ENCODE results near the gene CEP126.

DNA sequence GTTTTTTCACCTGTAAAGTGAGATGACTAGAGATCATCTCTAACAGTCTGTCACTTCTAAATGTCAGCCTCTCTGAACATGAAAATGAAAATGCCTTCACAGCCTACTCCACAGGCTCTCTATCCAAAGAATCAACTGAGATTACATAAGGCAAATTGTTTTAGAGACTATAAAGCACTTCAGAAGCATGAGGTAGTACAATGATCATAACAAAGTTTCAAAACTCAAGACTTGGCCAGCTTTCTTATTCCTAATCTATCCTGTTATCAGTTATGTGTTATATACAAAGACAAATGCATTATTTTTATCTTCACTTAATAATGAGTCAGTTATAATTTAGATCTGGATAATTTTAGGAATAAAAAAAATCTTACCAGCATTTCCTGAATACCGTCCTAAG, 20.3 kb upstream of the CEP126 start:
- TF ChIP-seq, protein P1, sequence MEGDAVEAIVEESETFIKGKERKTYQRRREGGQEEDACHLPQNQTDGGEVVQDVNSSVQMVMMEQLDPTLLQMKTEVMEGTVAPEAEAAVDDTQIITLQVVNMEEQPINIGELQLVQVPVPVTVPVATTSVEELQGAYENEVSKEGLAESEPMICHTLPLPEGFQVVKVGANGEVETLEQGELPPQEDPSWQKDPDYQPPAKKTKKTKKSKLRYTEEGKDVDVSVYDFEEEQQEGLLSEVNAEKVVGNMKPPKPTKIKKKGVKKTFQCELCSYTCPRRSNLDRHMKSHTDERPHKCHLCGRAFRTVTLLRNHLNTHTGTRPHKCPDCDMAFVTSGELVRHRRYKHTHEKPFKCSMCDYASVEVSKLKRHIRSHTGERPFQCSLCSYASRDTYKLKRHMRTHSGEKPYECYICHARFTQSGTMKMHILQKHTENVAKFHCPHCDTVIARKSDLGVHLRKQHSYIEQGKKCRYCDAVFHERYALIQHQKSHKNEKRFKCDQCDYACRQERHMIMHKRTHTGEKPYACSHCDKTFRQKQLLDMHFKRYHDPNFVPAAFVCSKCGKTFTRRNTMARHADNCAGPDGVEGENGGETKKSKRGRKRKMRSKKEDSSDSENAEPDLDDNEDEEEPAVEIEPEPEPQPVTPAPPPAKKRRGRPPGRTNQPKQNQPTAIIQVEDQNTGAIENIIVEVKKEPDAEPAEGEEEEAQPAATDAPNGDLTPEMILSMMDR (IDR thresholded peaks at IDR 0.05; ENCODE audit: extremely low read depth in 1 of 2, insufficient read depth in 1 of 2, low read depth in 1 of 2, low read length in 2 of 2) = no peak
- TF ChIP-seq JUN (IDR thresholded peaks at IDR 0.05; ENCODE audit: borderline replicate concordance, insufficient read depth, insufficient read length, low read depth) = no peak
- no peak for TF ChIP-seq POLR2A (IDR thresholded peaks at IDR 0.05; ENCODE audit: low read depth, low read length)
